Erythroblast (primary cell): Measurements from ENCODE around the gene CAP1.
"Not testable (repeated sequence)": the region's sequence is repeated elsewhere in the genome, so short reads cannot be mapped to it uniquely, and the experiment has no call there.

Experiments
- DNase-seq, 2 experiments: peaks; one replicate each; lab custom pipeline; 2025; lab: John Stamatoyannopoulos, UW
- GATA1 ChIP-seq: IDR thresholded peaks from 2 replicates; pipeline ENCODE4 v1.6.1; 2011; ENCODE audit warnings: low read depth, mild to moderate bottlenecking, control low read depth, low read length, moderate library complexity
- POLR2A ChIP-seq: IDR thresholded peaks from 2 replicates; pipeline ENCODE4 v1.6.1; 2011; ENCODE audit warnings: mild to moderate bottlenecking, low read length

CAP1 gene

DNA sequence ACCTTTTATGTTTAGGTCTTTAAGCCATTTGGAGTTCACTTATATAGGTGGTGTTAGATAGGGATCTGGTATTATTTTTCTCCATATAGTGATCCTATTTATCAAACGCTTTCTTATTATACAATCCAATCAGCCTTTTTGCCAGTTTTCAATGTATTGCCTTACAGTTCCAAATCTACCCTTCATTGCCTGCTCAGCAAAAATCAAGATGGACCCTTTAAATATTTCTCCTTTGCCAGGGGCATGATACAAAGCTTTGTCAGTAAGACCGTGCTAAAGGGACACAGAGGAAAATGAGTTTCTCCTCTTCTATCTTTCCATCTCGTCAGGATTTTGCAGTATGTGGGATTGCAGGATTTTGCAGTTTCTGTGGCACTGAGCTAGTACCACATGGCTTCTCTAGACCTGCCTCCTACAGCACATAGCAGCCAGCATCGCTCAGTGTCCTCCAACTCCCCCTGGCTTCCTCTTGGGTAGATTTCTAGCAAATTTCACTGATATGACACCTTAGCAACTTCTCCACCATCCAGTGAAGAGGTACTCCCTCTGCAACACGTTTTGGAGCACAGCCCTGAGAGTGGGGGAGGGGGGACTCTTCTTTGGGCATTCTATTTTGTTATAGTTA is 22.5 kb upstream of the CAP1 start:
- no peak for DNase-seq

DNA sequence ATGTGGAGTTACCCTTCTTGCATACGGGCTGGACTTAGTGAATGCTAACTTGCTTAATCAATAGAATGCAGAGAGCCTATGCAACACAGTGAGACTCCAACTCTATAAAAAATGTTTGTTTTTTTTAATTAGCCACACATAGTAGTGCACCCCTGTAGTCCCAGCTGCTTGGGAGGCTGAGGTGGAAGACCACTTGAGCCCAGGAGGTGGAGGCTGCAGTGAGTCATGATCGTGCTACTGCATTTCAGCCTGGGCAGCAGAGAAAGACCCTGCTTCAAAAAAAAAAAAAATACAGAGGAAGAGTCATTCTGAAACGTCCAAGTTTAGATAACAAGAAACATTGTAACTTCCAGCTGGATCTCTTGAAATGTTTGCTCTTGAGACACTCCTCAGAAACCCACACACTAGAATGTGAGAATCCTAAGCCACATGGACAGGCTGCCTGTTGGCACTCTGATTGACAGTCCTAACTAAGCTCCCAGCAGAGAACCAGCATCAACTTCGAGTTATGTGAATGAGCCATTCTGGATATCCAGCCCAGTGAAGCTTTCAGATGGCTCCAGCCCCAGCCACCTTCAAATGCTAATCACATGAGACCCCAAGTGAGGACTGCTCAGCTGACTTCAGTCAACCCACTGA is 20.0 kb upstream of the CAP1 start:
- no peak for TF ChIP-seq GATA1
- no peak for TF ChIP-seq POLR2A
- no peak for DNase-seq

More for the DNA sequence above, 22.5 kb upstream of the CAP1 start:
- no peak for TF ChIP-seq POLR2A
- no peak for TF ChIP-seq GATA1

- no peak for DNase-seq
- TF ChIP-seq GATA1 (no peak), POLR2A (no peak)
These were observed 17.1 kb upstream of the CAP1 start for GRCh38 chr1:40023379-40023944.

- no peak for DNase-seq
- no peak for TF ChIP-seq GATA1
- TF ChIP-seq POLR2A = no peak
These were observed 15.9 kb upstream of the CAP1 start for GRCh38 chr1:40024671-40025070.

DNA sequence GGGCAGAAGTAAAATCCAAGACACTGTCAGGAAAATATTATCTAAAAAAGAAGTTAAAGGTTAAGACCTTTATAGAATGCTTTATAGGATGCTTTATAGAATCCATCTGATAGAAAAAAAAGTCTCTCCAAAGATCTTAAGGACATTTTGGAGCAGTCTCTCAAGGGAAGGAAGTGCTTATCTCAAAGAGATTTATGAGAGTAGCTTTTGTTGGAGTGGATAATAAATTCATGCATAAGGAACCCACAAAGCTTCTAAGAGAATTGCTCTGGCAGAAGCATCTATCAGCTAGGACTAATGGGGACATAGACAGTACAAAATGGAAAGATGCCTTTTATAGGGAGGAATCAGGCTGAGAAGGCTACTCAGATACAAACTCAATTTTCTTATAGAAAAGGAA is 12.9 kb upstream of the CAP1 start:
- TF ChIP-seq GATA1 = no peak
- no peak for TF ChIP-seq POLR2A
- no peak for DNase-seq

DNA sequence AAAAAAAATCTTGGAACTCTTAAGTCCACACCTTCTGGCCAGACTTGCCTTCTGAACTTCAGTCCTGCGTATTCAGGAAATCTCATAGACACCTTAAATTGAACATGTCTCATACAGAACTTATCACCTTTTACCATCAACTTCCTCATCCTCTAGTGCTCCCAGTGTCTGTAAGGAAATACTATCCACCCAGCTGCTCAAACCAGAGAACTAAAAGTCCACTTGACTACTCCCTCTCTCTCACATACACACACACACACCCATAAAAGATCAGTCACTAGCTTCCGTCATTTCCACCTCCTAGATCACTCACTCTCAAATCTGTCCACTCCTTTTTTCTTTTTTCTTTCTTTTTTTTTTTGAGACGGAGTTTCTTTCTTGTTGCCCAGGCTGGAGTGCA is 10.9 kb upstream of the CAP1 start:
- TF ChIP-seq GATA1 = no peak
- TF ChIP-seq POLR2A = no peak
- DNase-seq = no peak

DNA sequence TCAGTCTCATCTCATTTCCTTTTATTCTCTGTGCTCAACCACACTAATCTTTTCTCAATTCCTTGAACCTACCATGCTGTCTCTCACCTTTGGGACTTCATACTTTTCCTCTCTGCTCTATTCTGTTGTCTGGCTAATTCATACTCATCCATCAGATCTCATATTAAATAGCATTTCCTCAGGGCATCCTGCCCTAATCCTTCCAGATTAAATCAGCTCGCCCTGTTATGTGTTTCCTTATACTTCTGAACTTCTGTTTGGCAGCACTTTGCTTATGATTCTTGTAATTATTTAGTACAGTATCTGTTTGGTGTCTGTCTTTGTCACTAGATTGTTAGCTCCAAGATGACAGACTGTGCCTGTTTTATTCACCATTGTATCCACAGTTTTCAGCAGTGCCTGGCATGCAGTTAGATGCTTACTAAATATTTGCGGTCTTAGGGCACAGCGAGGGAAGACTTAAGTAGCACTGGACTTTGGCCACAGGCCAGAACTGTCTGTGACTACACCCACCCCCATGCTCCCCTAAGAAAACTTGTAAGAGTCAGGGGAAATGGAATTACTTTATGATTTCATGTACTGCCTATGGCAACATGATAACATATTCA is 9.9 kb upstream of the CAP1 start:
- DNase-seq = no peak
- TF ChIP-seq GATA1 (no peak), POLR2A (no peak)

GRCh38 chr1:40032240-40032891 is 8.2 kb upstream of the CAP1 start:
- TF ChIP-seq GATA1 (no peak), POLR2A (no peak)
- peak; percentile 61 to 70 for DNase-seq

DNA sequence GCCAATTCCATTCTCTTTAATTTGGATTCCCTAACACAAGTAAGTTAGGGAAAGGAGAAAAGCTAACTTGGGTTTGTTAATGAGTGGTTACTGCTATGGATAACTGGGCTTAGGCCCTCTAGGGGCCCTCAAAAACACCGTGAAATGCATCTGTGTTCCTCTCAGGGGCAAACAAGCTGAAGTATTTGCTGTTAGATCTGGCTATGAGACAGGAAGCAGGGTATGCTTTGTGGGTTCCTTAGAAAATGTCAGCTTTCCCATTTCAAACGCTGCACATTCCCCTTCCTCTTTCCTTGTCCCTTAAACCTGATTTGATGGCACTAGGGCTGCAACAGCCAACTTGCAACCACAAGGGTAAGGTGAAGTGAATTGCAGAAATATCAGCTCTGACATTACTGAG is 5.7 kb upstream of the CAP1 start:
- TF ChIP-seq POLR2A (no peak), GATA1 (no peak)
- DNase-seq = no peak

DNA sequence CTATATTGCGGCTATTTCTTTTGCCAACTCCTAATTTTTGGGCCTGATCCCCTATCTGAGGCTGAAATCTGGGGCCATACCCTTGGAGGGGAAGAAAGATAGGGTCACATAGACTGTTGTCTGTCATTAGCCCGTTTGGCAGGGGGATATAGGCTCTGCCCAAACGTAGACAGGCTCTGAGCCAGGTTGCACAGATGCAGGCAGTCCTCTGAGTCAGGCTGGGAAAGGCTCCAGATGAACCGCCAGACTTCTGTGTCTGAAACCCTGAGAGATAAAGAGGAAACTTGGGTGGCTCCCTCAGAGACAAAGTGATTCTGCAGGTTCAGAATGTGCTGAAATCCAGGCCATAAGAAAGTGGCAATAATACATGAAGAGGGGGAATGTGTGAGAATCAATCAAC is 4.0 kb upstream of the CAP1 start:
- DNase-seq = peak; percentile 93 to 97

GRCh38 chr1:40037254-40037653 is 3.3 kb upstream of the CAP1 start:
- DNase-seq = not testable (repeated sequence)

More for the DNA sequence above, 4.0 kb upstream of the CAP1 start:
- peak; percentile 31 for TF ChIP-seq POLR2A
- peak; percentile 51 for TF ChIP-seq GATA1

DNA sequence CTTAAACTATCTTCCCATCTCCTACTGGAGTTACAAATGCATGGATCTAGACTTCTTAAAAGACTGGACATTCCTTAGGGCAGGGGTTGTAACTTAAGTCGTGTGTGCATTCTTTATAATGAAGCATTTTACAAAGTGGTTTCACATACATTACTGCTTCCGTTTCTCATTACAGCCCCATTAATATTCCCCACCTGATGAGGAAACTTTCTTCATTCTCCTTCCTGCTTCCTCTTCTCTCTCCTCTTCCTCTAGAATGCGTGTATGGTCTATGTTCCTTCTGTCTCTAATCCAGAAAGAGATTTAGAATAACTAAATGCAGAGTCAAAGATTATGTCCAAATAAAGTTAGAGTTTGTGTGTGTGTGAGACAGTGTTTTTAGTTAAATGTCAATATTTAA is 1.8 kb upstream of the CAP1 start:
- DNase-seq = no peak
- TF ChIP-seq GATA1 = no peak
- no peak for TF ChIP-seq POLR2A

DNA sequence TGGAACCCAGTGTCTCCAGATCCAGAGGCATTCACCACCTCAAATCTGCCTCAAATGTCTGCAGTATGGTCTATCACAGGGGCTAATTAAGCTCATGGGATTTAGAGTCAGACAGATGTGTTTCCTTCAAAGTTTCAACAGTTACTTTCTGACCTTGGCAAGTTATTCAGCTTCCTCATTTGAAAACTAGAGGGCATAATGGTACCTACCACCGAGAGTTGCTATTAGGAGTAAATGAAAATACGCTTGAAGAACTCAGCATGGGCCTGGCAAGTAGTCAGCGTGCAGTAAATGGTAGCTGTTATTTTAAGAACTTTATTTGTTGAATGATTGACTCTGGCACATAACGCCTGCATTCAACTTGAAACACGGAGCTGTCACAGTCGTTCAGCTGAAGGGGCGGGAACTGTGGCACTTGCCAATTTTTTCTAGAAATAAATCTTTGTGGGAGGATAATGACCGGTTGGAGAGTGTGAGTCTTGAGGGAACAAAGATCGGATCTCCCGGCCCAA is 1.2 kb upstream of the CAP1 start:
- no peak for DNase-seq
- TF ChIP-seq GATA1 (no peak), POLR2A (no peak)

- TF ChIP-seq GATA1 (no peak), POLR2A (peak; percentile 97)
- DNase-seq = peak; percentile 84 to 88
These were observed 595 bp upstream of the CAP1 start for GRCh38 chr1:40039757-40040510.

GRCh38 chr1:40041466-40041838 is 923 bp downstream of the CAP1 start:
- TF ChIP-seq POLR2A (no peak), GATA1 (no peak)
- no peak for DNase-seq
